ENCODE results near the gene ARHGAP12.

DNA sequence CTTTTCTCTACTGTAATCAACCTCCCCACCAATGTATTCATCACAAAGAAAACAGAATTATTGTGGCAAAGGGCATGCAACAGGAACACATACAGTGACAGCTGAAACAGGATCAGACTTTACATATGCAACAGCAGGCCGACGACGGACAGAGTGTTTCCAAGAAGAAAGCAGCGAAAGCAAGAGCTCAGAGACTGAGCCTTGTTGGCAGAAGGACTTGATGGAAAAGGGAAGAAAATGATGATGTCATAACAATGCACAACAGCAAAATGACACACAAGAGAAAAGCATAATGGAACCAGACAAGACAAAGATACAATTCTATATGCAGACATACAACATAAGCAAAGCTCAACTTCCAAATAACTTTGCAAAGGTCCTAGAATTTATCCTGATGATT is 106.5 kb downstream of the ARHGAP12 start:
- TF ChIP-seq EZH2 (IDR thresholded peaks at IDR 0.05; ENCODE audit: borderline replicate concordance, low read length) = no peak
- TF ChIP-seq, protein P1, sequence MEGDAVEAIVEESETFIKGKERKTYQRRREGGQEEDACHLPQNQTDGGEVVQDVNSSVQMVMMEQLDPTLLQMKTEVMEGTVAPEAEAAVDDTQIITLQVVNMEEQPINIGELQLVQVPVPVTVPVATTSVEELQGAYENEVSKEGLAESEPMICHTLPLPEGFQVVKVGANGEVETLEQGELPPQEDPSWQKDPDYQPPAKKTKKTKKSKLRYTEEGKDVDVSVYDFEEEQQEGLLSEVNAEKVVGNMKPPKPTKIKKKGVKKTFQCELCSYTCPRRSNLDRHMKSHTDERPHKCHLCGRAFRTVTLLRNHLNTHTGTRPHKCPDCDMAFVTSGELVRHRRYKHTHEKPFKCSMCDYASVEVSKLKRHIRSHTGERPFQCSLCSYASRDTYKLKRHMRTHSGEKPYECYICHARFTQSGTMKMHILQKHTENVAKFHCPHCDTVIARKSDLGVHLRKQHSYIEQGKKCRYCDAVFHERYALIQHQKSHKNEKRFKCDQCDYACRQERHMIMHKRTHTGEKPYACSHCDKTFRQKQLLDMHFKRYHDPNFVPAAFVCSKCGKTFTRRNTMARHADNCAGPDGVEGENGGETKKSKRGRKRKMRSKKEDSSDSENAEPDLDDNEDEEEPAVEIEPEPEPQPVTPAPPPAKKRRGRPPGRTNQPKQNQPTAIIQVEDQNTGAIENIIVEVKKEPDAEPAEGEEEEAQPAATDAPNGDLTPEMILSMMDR (conservative IDR thresholded peaks at IDR 0.05 in 1 of 2, IDR thresholded peaks at IDR 0.05 in 1 of 2; ENCODE audit: extremely low read depth in 1 of 2, insufficient read depth in 1 of 2, low read depth in 1 of 2, low read length in 2 of 2) = no peak

All from mammary epithelial cell (primary cell).